Measurements from ENCODE around the gene HS6ST1. TPM values are rescaled to one million over a fixed set of nuclear protein-coding genes. Genes with fewer than 3 reads are reported as not detected.

Gene HS6ST1
- total RNA-seq = 17.1 and 19.9 TPM in 2 replicates

DNA sequence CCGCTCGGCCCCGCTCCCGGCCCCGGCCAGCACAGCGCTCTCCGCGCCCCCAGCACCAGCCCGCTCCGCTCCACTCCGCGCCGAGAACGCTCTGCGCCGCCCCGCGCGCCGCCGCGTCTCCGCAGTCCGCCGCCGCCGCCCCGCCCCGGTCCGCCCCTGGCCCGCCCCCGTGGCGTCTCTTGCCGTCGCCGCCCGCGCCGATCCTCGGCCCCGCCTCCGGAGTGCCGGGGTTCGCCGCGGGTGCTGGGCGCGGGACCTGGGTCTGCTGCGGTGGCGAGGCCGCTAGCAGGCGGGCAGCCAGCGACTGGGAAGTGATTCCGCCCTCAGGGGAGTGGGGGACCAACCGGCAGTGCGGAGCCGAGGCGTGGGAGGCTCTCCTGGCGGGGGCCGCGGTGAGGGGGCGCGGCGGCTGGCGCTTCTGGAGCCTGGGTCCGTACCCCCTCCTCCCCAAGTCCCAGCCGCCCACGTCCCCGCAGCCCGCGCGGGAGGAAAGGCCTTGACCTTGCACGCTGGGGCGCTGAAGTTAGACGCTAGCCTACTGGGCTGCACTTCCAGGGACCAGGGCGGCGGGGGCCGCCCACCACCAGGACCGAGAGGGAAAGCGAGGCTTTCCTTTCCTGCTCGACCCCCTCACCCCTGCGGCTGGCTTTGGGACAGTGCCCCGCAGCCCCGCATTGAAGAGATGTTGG lies at the start of gene HS6ST1:
Gene HS6ST1, minus strand, starts transcription at position 93 of the 689 bp plus-strand sequence. CDS start 305 bp downstream, outside the sequence.
- peak; percentile 83 for DNase-seq (ENCODE audit: low read depth)
- peak within 1 kb of the TSS; percentile 82 for H3K4me3 ChIP-seq (ENCODE audit: low read depth, low read length)
- no peak for TF ChIP-seq CTCF (IDR thresholded peaks at IDR 0.05; ENCODE audit: insufficient read depth, low read depth, low read length)

DNA sequence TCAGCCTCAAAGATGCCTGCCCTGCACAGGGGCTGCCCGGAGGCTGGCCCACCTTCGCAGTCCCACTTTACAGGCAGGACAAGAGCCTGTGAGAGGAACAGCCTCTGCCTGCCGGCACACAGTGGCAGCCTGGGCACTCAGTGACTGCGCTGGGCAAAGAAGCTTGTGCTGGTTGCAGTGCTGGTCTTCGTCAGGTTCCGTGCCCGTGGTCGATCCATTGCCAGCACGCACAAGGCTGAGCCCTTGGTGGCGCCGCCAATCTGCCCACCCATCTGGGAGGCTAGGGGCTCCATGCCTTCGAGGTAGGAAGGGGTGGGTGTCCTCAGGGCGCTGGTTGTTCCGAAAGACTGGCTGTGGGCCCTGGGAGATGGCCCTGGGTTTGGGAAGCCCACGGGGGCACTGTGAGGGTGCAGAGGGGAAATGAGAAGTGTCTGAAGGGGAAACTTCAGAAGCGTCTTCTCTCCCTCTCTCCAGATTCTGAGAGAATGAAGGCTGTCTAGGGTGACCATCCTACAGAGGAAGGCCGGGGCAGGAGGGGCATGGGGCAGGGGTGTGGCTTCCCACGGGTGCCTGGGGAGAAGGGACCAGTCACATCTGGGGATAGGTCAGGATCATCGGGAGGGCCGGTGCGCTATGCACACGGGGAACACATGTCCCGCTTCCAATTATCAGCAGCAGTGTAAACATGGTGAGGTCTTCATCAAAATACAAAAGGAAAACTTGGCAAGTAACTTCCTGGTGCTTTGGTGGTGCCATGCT lies 49.1 kb upstream of the HS6ST1 start:
- H3K4me3 ChIP-seq (ENCODE audit: low read depth, low read length) = no peak overlapping the region
- TF ChIP-seq CTCF (IDR thresholded peaks at IDR 0.05; ENCODE audit: insufficient read depth, low read depth, low read length) = no peak
- DNase-seq (ENCODE audit: low read depth) = no peak

- TF ChIP-seq CTCF (IDR thresholded peaks at IDR 0.05; ENCODE audit: insufficient read depth, low read depth, low read length) = no peak
- no peak for DNase-seq (ENCODE audit: low read depth)
- no peak overlapping the region for H3K4me3 ChIP-seq (ENCODE audit: low read depth, low read length)
Observed at GRCh38 chr2:128366713-128367511, 48.2 kb upstream of the HS6ST1 start.

- DNase-seq (ENCODE audit: low read depth) = no peak
- no peak for TF ChIP-seq CTCF (IDR thresholded peaks at IDR 0.05; ENCODE audit: insufficient read depth, low read depth, low read length)
- H3K4me3 ChIP-seq (ENCODE audit: low read depth, low read length) = no peak overlapping the region
Observed at GRCh38 chr2:128365217-128365905, 46.7 kb upstream of the HS6ST1 start.

GRCh38 chr2:128364441-128364911 lies 45.8 kb upstream of the HS6ST1 start:
- no peak for TF ChIP-seq CTCF (IDR thresholded peaks at IDR 0.05; ENCODE audit: insufficient read depth, low read depth, low read length)
- DNase-seq (ENCODE audit: low read depth) = no peak
- H3K4me3 ChIP-seq (ENCODE audit: low read depth, low read length) = no peak overlapping the region

GRCh38 chr2:128363934-128364361 lies 45.3 kb upstream of the HS6ST1 start:
- H3K4me3 ChIP-seq (ENCODE audit: low read depth, low read length) = no peak overlapping the region
- TF ChIP-seq CTCF (IDR thresholded peaks at IDR 0.05; ENCODE audit: insufficient read depth, low read depth, low read length) = no peak
- no peak for DNase-seq (ENCODE audit: low read depth)

Measured in fibroblast of villous mesenchyme (primary cell).